Panc1 (cell line): ENCODE data around the gene PTRH2. TPM values are rescaled to one million over a fixed set of nuclear protein-coding genes. Genes with fewer than 3 reads are reported as not detected.

ENCODE experiments used
- ATAC-seq: fragments of 200-7000 bp; cut with Tn5 transposase; 2 replicates; pipeline ENCODE4 v1.9.1; 2020; ENCODE audit warnings: mild to moderate bottlenecking, moderate library complexity
- BruUV-seq: library from RNA; stranded (reverse); fragments of 400-500 nt; replicated peaks from 2 replicates; lab custom pipeline; 2021; lab: Mats Ljungman, UMichigan
- CTCF ChIA-PET: fragments of 300-600 bp; sonication (Branson Sonifier 250); formaldehyde crosslinking; loops from one replicate; lab custom pipeline; 2022; ENCODE audit warnings: antibody characterized with exemption; lab: Charles Lee
- POLR2A ChIA-PET: fragments of 300-600 bp; sonication (Branson Sonifier 250); formaldehyde crosslinking; loops from one replicate; lab custom pipeline; 2022; ENCODE audit warnings: antibody characterized with exemption; lab: Charles Lee
- DNase-seq: peaks from one replicate; pipeline ENCODE4 v3.0.0-alpha.2; 2010; ENCODE audit warnings: low read depth, low spot score
- H3K27ac ChIP-seq: 2 replicates; pipeline ENCODE4 v1.5.1; 2011; ENCODE audit warnings: mild to moderate bottlenecking, low read length, inconsistent platforms
- H3K27me3 ChIP-seq: fragments of 200-500 bp; sonication (Bioruptor generic); 2 replicates; pipeline ENCODE4 v1.6.0; 2014; ENCODE audit warnings: low read length, inconsistent platforms; ENCODE audit not compliant: control insufficient read depth, insufficient read depth
- H3K36me3 ChIP-seq: fragments of 200-500 bp; sonication (Bioruptor generic); 2 replicates; pipeline ENCODE4 v1.5.1; 2014; ENCODE audit warnings: inconsistent platforms, mild to moderate bottlenecking, low read length, moderate library complexity; ENCODE audit not compliant: control insufficient read depth, insufficient read depth
- H3K4me1 ChIP-seq: 2 replicates; pipeline ENCODE4 v1.5.1; 2011; ENCODE audit warnings: inconsistent platforms, mild to moderate bottlenecking, low read length, moderate library complexity; ENCODE audit not compliant: control insufficient read depth, insufficient read depth
- H3K4me3 ChIP-seq, 2 experiments: 2 replicates each; pipeline ENCODE4 v1.5.1; 2011 to 2012; ENCODE audit warnings: low read depth in 2 of 2, low read length in 2 of 2, mild to moderate bottlenecking in 2 of 2, inconsistent platforms in 1 of 2, moderate library complexity in 1 of 2
- H3K9me3 ChIP-seq: fragments of 200-500 bp; sonication (Bioruptor generic); 2 replicates; pipeline ENCODE4 v1.5.1; 2014; ENCODE audit warnings: low read depth, mild to moderate bottlenecking, inconsistent platforms, low read length, moderate library complexity; ENCODE audit not compliant: control insufficient read depth, insufficient read depth
- CTCF ChIP-seq: fragments of 450-650 bp; IDR thresholded peaks from 2 replicates; pipeline ENCODE4 v1.5.1; 2017; ENCODE audit warnings: mild to moderate bottlenecking
- POLR2AphosphoS5 ChIP-seq: IDR thresholded peaks from 2 replicates; pipeline ENCODE4 v1.6.1; 2012; ENCODE audit warnings: mild to moderate bottlenecking, low read depth, low read length, moderate library complexity
- REST ChIP-seq, 2 experiments: IDR thresholded peaks; 2 replicates each; pipeline ENCODE4 v1.6.1; 2011 to 2012; ENCODE audit warnings: low read depth in 2 of 2, control low read depth in 1 of 2, low read length in 1 of 2, mild to moderate bottlenecking in 1 of 2, moderate library complexity in 1 of 2; ENCODE audit not compliant: insufficient read depth in 1 of 2
- SIN3A ChIP-seq: IDR thresholded peaks from 2 replicates; pipeline ENCODE4 v1.6.1; 2012; ENCODE audit warnings: low read depth, mild to moderate bottlenecking, low read length, moderate library complexity, borderline replicate concordance; ENCODE audit not compliant: insufficient read depth
- TCF7L2 ChIP-seq: IDR thresholded peaks from 2 replicates; pipeline ENCODE4 v1.6.1; 2011; ENCODE audit warnings: mild to moderate bottlenecking, low read depth, low read length, inconsistent platforms
- in situ Hi-C: cut with HindIII; loops from 2 replicates; pipeline ENCODE4 v1.10.0; 2016; ENCODE audit warnings: low sequenced_read_pairs, low pct_unique_long_range_greater_than_20kb
- intact Hi-C: fragments of 100-400 bp; cut with micrococcal nuclease; formaldehyde crosslinking; loops from one replicate; pipeline ENCODE4 v1.10.0; 2022; ENCODE audit not compliant: unreplicated experiment
- total RNA-seq: library from RNA; stranded (reverse); gene quantifications from one replicate; pipeline ENCODE4 v1.2.1, GENCODE V29; 2021; ENCODE audit not compliant: unreplicated experiment

PTRH2 gene
- total RNA-seq, 1 experiment from 2014 or later = 40.2 TPM

GRCh38 chr17:59680314-59680713, 26.9 kb downstream of the PTRH2 start:
- ChIA-PET CTCF (no interaction called here), POLR2A (no interaction called here)
- no peak for ATAC-seq
- no peak overlapping the region for H3K4me3 ChIP-seq
- H3K4me1 ChIP-seq = peaks cover 5% of the 10 kb centered on the region
- no peaks in the 10 kb centered on the region for H3K27me3 ChIP-seq
- no peak for DNase-seq
- in situ Hi-C loops (no loop called here), intact Hi-C loops (no loop called here)
- H3K9me3 ChIP-seq = no peaks in the 10 kb centered on the region
- H3K36me3 ChIP-seq = peaks cover 84% of the 10 kb centered on the region
- no peak overlapping the region for H3K27ac ChIP-seq
- no peak for TF ChIP-seq REST (IDR thresholded peaks at IDR 0.05; ENCODE audit: insufficient read depth in 1 of 2, low read depth in 2 of 2, low read length in 1 of 2)
- no TSS peak for BruUV-seq

- Histone ChIP-seq H3K36me3 (peaks cover 89% of the 10 kb centered on the region), H3K27me3 (no peaks in the 10 kb centered on the region), H3K9me3 (no peaks in the 10 kb centered on the region), H3K27ac (no peak overlapping the region), H3K4me1 (no peaks in the 10 kb centered on the region; the same call in 1 of the 2 replicates), H3K4me3 (no peak overlapping the region)
- in situ Hi-C loops (no loop called here), intact Hi-C loops (no loop called here)
- ChIA-PET CTCF (interaction anchor here (0.6 kb wide), 1 partner anchor 360 kb away, joined by 3 read pairs; no protein-coding TSS in a partner anchor), POLR2A (no interaction called here)
- DNase-seq (no peak), ATAC-seq (no peak)
- no TSS peak for BruUV-seq
- TF ChIP-seq REST (IDR thresholded peaks at IDR 0.05; ENCODE audit: insufficient read depth in 1 of 2, low read depth in 2 of 2, low read length in 1 of 2) (no peak), POLR2AphosphoS5 (no peak), TCF7L2 (no peak), SIN3A (no peak), CTCF (no peak)
Measured at GRCh38 chr17:59678918-59679317, 28.3 kb downstream of the PTRH2 start.
